ENCODE results near the gene ANKRD28.

- TF ChIP-seq, protein P1, sequence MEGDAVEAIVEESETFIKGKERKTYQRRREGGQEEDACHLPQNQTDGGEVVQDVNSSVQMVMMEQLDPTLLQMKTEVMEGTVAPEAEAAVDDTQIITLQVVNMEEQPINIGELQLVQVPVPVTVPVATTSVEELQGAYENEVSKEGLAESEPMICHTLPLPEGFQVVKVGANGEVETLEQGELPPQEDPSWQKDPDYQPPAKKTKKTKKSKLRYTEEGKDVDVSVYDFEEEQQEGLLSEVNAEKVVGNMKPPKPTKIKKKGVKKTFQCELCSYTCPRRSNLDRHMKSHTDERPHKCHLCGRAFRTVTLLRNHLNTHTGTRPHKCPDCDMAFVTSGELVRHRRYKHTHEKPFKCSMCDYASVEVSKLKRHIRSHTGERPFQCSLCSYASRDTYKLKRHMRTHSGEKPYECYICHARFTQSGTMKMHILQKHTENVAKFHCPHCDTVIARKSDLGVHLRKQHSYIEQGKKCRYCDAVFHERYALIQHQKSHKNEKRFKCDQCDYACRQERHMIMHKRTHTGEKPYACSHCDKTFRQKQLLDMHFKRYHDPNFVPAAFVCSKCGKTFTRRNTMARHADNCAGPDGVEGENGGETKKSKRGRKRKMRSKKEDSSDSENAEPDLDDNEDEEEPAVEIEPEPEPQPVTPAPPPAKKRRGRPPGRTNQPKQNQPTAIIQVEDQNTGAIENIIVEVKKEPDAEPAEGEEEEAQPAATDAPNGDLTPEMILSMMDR (IDR thresholded peaks at IDR 0.05): no peak
- TF ChIP-seq POLR2A (IDR thresholded peaks at IDR 0.05) (no peak), EP300 (IDR thresholded peaks at IDR 0.05) (no peak)
These were observed 141.4 kb downstream of the ANKRD28 start for GRCh38 chr3:15656342-15656741.

Data from ovary (tissue), 3 donors.